ENCODE measurements around the gene HBM. TPM values are rescaled to one million over a fixed set of nuclear protein-coding genes. Genes with fewer than 3 reads are reported as not detected.

The HBM gene
- total and polyA plus RNA-seq, 10 of the 15 experiments (the other 5 are each of a cell fraction or from before 2014, with no cell fraction given): 0.23 TPM; not detected in 9

DNA sequence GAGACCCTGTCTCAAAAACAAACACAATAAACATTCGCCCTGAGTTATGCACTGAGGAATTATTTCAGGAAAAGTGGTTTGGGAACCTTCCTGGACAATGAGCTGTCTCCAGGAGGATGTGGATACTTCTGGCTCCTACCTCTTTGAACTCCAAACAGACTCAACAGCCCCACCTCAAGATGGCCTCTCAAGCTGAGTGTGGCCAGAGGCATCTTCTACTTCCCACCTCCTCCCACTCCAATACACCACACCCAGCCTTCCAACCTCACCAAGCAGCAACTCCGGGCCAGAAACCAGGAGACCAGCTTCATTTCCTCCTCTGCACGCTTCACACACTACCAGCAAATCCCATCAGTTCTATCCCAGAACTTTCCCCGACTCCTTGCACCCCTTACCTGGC, 26.1 kb downstream of the HBM start (continued):
- TF ChIP-seq, protein P1, sequence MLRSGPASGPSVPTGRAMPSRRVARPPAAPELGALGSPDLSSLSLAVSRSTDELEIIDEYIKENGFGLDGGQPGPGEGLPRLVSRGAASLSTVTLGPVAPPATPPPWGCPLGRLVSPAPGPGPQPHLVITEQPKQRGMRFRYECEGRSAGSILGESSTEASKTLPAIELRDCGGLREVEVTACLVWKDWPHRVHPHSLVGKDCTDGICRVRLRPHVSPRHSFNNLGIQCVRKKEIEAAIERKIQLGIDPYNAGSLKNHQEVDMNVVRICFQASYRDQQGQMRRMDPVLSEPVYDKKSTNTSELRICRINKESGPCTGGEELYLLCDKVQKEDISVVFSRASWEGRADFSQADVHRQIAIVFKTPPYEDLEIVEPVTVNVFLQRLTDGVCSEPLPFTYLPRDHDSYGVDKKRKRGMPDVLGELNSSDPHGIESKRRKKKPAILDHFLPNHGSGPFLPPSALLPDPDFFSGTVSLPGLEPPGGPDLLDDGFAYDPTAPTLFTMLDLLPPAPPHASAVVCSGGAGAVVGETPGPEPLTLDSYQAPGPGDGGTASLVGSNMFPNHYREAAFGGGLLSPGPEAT (IDR thresholded peaks at IDR 0.05; ENCODE audit: low read depth): no peak
- TF ChIP-seq, protein P2, sequence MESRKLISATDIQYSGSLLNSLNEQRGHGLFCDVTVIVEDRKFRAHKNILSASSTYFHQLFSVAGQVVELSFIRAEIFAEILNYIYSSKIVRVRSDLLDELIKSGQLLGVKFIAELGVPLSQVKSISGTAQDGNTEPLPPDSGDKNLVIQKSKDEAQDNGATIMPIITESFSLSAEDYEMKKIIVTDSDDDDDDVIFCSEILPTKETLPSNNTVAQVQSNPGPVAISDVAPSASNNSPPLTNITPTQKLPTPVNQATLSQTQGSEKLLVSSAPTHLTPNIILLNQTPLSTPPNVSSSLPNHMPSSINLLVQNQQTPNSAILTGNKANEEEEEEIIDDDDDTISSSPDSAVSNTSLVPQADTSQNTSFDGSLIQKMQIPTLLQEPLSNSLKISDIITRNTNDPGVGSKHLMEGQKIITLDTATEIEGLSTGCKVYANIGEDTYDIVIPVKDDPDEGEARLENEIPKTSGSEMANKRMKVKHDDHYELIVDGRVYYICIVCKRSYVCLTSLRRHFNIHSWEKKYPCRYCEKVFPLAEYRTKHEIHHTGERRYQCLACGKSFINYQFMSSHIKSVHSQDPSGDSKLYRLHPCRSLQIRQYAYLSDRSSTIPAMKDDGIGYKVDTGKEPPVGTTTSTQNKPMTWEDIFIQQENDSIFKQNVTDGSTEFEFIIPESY (IDR thresholded peaks at IDR 0.05): no peak

DNA sequence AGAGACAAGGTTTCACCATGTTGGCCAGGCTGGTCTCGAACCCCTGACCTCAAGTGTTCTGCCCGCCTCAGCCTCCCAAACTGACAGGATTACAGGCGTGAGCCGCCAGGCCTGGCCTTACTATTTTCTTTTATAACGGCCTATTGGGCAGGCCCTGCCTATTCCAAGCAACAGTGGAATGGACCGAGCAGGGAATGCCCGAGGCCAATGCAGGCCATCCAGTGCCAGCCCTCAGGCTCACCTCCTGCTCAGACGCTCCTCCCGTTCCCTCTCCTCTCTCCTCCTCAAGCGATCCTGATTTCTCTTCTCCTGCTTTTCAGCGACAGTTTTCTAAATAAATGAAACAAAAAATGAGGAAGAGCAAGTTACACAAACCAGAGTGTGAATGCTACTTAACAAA, 26.9 kb downstream of the HBM start:
- Histone ChIP-seq H3K27me3 (replicated peaks in 1 of 2; ENCODE audit: control insufficient read depth in 2 of 2, insufficient read depth in 2 of 2, low read length in 1 of 2) (no peaks in the 10 kb centered on the region), H3K36me3 (ENCODE audit: control insufficient read depth in 2 of 2, insufficient read depth in 2 of 2, low read length in 1 of 2) (peaks cover 17 to 30% of the 10 kb centered on the region in 2 experiments), H3K4me1 (ENCODE audit: control insufficient read depth, insufficient read depth, low read length) (no peaks in the 10 kb centered on the region), H3K9ac (ENCODE audit: control insufficient read depth, insufficient read depth, low read length) (no peak overlapping the region), H3K9me3 (replicated peaks; ENCODE audit: control insufficient read depth, insufficient read depth, low read length) (no peaks in the 10 kb centered on the region), H2AFZ (ENCODE audit: control insufficient read depth, low read depth, low read length) (no peak overlapping the region), H4K20me1 (ENCODE audit: control insufficient read depth, insufficient read depth) (no peaks in the 10 kb centered on the region), H3K4me2 (ENCODE audit: control insufficient read depth, insufficient read depth) (no peak overlapping the region), H3K27ac (ENCODE audit: control insufficient read depth, insufficient read depth) (no peak overlapping the region), H3K79me2 (ENCODE audit: control insufficient read depth, insufficient read depth, low read length) (no peaks in the 10 kb centered on the region), H3K4me3 (no peak overlapping the region)
- SMC1A ChIA-PET (ENCODE audit: uncharacterized antibody, unreplicated experiment): interaction anchor here (0.9 kb wide), 1 partner anchor 36 kb away, joined by 3 read pairs; no protein-coding TSS in a partner anchor
- no peak for ATAC-seq
- DNase-seq (ENCODE audit: low read depth, low spot score): no peak
- in situ Hi-C loops (cut with MboI) (no loop called here), intact Hi-C loops (cut with micrococcal nuclease; ENCODE audit: unreplicated experiment) (no loop called here)
- POLR2A ChIA-PET: no interaction called here
- CTCF ChIA-PET: interaction anchor here (1.0 kb wide), 1 partner anchor 86 kb away, joined by 3 read pairs; no protein-coding TSS in a partner anchor
- no peak for FAIRE-seq
- no TSS peak for BruUV-seq (replicated peaks)
- 95% methylated on average over 11 of the region's 11 CpGs for WGBS (ENCODE audit: insufficient coverage, insufficient replicate concordance, low lambda C conversion rate, missing lambda C conversion rate)
- RAD21 ChIA-PET (ENCODE audit: unreplicated experiment): interaction anchor here (1.3 kb wide), 1 partner anchor 35 kb away, joined by 3 read pairs; no protein-coding TSS in a partner anchor
- no peak for TF ChIP-seq FOS (IDR thresholded peaks at IDR 0.05; ENCODE audit: borderline replicate concordance, extremely low read depth, insufficient read length)

Data from GM12878 (cell line).